B cell (primary cell): Measurements from ENCODE around the gene COL25A1.

Experiments
- CTCF ChIP-seq: fragments of 200-600 bp; IDR thresholded peaks from one replicate; pipeline ENCODE4 v1.8.0; 2022; ENCODE audit warnings: antibody characterized with exemption, mild to moderate bottlenecking
- EZH2 ChIP-seq: IDR thresholded peaks from 2 replicates; pipeline ENCODE4 v1.6.1; 2012; ENCODE audit warnings: borderline replicate concordance, low read depth, mild to moderate bottlenecking, moderate library complexity, low read length; ENCODE audit not compliant: insufficient read depth, poor library complexity, severe bottlenecking

GRCh38 chr4:109012286-109012880 lies 290.1 kb downstream of the COL25A1 start:
- TF ChIP-seq CTCF (no peak), EZH2 (no peak)
